GM19025 (cell line): ENCODE measurements around the gene YJU2.
"Not testable (repeated sequence)": the region's sequence is repeated elsewhere in the genome, so short reads cannot be mapped to it uniquely, and the experiment has no call there.

ENCODE experiments used
- ATAC-seq: cut with Tn5 transposase; IDR thresholded peaks from one replicate; pipeline ENCODE4 v1.9.1; 2021; ENCODE audit warnings: mild to moderate bottlenecking, low read depth, moderate library complexity; ENCODE audit not compliant: unreplicated experiment

Gene YJU2

GRCh38 chr19:4267101-4267900 is 20.4 kb downstream of the YJU2 start:
- no peak for ATAC-seq

- ATAC-seq, result no peak
These were observed 21.3 kb downstream of the YJU2 start for GRCh38 chr19:4267901-4268815.

GRCh38 chr19:4268816-4269430 is 22.0 kb downstream of the YJU2 start:
- no peak for ATAC-seq

DNA sequence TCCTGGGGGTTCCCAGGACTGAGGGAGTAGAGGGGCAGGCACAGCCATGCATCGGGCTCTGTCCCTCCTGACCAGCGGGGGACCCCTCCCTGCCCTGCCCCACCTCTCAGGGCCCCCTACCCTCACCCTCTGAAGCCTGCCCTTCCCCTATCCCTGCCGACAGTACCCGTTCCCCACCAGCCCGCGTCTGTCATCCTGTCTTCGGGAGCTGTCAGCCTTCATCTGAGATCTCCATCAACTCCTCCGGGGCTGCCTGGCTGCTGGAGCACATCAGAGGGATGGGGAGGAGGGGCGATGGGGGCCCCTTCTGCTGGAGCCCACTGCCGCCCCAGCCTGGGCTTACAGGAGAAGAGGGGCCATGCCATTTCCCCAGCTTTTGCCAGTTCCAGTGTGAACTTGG is 26.0 kb downstream of the YJU2 start:
- no peak for ATAC-seq

DNA sequence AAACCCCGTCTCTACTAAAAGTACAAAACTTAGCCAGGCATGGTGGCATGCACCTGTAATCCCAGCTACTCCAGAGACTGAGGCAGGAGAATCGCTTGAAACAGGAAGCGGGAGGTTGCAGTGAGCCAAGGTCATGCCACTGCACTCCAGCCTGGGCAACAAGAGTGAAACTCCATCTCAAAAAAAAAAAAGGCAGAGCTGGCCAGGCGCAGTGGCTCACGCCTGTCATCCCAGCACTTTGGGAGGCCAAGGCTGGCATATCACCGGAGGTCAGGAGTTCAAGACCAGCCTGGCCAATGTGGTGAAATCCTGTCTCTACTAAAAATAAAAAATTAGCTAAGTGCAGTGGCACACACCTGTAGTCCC is 27.4 kb downstream of the YJU2 start:
- ATAC-seq, result not testable (repeated sequence)

- no peak for ATAC-seq
These were observed 30.4 kb downstream of the YJU2 start for GRCh38 chr19:4277191-4277696.

- ATAC-seq, result no peak
These were observed 31.1 kb downstream of the YJU2 start for GRCh38 chr19:4278010-4278409.

DNA sequence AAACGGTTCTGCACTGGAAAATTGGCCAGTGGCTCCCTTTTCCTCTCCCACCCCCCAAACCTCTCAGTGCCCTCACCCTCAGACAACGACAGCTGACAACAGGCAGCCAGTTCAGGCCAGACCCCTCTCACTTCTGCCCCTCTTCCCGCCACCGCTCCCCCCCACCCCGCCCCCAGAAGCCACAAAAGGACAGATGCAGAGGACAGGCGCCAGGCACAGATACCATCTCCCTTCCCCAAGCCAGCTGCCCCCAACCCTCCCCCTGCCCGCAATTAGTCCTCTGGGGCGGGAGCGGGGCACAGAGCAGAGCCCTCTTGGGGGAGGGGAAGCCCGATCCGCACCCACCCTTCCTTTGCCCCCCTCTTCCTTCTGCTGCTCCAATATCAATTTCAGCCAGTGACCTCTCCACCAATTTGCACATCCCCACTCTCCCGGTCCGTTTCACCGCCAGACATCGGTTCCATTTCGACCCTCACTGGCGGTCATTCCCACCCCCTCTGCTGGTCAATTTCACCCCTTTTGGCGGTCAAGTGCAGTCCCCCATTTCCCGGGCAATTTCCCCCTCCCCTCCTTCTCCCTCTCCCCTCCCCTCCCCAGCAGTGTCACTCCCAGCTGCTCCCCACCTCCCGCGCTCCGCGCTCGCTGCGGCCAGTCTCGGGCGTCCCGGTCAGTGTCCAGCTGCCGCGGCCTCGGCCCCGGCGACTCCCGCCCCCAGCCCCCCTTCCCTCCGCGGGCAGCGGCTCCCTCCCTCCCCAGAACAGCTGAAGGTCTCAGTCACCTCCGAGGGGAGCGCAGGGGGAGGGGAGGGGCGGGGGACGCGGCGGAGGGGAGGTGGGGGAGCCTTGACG is 31.8 kb downstream of the YJU2 start, which contains the start of gene SHD:
Gene SHD, plus strand, starts transcription at position 848 of the 848 bp plus-strand sequence. CDS start 798 bp downstream, outside the sequence.
- ATAC-seq, result no peak

- no peak for ATAC-seq
These were observed 32.3 kb downstream of the YJU2 start for GRCh38 chr19:4279267-4279529.

GRCh38 chr19:4279530-4280422 is 32.9 kb downstream of the YJU2 start:
- ATAC-seq, result no peak

DNA sequence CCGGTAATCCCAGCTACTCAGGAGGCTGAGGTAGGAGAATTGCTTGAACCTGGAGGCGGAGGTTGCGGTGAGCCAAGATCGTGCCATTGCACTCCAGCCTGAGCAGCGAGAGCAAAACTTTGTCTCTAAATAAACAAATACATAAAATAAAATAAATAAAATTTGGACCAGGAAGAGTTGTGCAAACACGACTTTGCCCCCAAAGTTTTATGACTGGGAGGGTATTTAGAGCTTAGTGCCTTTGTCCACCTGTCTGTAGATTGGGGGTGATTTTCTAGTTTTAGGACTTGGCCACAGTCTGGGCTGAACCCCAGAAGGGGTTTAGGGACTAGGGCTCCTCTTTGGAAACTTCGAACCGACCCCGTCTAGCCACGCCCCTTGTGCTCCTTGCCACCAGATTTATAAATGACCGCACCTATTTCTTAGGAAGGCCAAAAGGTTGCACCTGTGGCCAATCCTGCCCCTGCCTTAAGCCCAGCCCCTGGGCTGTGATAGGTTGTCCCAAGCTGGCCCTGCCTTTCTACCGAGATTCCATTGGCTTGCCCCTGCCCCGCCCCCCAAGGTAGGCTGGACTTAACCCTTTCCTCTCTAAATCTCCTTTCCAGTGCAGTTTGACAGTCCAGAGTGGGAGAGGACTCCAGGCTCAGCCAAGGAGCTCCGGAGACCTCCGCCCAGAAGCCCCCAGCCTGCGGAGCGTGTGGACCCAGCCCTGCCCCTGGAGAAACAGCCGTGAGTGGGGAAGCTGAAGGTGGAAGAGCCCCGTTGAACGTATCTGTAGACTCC is 37.5 kb downstream of the YJU2 start:
- ATAC-seq, result no peak

GRCh38 chr19:4284974-4285373 is 38.1 kb downstream of the YJU2 start:
- ATAC-seq, result no peak

GRCh38 chr19:4286141-4286540 is 39.3 kb downstream of the YJU2 start:
- ATAC-seq, result not testable (repeated sequence)

DNA sequence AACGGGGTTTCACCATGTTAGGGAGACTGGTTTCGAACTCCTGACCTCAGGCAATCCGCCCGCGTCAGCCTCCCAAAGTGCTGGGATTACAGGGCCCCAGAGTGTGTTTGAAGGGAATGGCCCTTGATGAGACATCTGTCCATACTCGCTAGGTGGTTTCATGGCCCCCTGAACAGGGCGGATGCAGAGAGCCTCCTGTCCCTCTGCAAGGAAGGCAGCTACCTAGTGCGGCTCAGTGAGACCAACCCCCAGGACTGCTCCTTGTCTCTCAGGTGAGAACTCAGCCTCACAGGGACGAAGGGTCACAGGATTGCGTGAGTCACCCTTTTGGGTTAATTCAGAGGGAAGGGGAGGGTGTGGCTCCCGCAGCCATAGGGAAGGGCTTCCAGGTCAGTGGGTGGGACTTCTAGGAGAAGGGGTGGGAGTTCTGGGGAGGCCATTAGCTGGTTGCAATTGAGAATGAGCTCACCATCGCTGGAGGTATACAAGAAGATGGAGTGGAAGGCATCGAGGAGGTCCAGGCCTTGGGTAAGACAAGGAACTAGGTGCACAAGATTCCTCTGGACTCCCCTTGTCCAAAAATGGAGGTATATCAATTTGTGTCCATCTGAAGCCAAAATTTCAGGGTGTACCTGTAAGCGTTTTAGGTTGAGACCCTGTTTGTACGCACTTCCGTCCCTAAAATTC is 41.4 kb downstream of the YJU2 start:
- ATAC-seq, result no peak

DNA sequence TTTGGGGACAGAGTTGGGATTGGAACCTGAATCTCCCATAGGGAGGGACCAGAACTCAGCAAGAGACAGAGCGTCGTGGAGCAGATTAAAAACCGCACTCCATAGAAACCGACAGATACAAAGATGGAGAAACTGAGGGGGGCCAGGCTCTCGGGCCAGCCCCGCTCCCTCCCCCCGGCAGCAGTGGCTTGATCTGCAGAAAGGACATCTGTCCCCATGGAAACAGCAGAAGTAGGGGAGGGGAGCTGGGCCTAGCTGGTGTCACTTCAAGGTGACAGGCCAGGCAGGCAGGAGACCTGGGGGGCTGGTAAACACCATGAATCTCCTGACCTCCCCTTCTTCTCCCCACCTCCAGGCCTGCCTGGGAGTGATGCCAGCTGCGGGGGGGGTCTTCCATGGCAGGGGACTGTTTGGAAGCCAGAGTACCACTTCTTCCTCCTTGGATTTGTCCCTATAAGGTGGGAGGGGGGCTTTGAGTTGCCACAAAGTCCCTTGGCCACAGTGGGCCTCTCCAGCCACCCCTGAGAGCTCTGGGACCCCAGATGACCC is 44.4 kb downstream of the YJU2 start:
- no peak for ATAC-seq

DNA sequence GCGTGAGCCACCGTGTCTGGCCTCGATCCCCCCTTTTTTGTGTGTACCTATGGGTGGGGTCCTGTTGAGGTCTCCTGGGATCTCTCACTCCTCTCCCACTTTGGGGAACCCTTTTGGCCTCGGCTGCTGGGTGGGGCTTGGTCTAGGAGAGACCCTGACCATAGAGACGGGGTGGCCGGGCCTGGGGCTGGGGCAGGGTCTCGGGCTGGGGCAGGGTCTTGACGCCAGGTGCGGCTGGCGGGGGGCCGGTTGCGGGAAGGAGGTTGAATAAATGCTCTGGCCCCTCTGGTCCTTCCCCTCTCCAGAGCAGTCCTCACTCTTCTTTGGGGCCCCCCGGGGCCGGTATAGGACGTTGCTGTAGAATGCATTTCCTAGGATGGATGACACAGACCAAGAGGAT is 45.6 kb downstream of the YJU2 start:
- ATAC-seq, result no peak

GRCh38 chr19:4294389-4294788 is 47.5 kb downstream of the YJU2 start:
- ATAC-seq, result no peak
